ENCODE data around the gene LRTM2.

GRCh38 chr12:1864456-1864855 lies 44.1 kb downstream of the LRTM2 start:
- no peak for TF ChIP-seq ZFP30 (CRISPR knock-in tag; IDR thresholded peaks at IDR 0.05)
- TF ChIP-seq, protein P1, sequence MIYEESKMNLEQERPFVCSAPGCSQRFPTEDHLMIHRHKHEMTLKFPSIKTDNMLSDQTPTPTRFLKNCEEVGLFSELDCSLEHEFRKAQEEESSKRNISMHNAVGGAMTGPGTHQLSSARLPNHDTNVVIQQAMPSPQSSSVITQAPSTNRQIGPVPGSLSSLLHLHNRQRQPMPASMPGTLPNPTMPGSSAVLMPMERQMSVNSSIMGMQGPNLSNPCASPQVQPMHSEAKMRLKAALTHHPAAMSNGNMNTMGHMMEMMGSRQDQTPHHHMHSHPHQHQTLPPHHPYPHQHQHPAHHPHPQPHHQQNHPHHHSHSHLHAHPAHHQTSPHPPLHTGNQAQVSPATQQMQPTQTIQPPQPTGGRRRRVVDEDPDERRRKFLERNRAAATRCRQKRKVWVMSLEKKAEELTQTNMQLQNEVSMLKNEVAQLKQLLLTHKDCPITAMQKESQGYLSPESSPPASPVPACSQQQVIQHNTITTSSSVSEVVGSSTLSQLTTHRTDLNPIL (CRISPR knock-in tag; IDR thresholded peaks at IDR 0.05; ENCODE audit: low read depth), result no peak
- TF ChIP-seq ZNF8 (CRISPR knock-in tag; IDR thresholded peaks at IDR 0.05), result no peak
- TF ChIP-seq, protein P2, sequence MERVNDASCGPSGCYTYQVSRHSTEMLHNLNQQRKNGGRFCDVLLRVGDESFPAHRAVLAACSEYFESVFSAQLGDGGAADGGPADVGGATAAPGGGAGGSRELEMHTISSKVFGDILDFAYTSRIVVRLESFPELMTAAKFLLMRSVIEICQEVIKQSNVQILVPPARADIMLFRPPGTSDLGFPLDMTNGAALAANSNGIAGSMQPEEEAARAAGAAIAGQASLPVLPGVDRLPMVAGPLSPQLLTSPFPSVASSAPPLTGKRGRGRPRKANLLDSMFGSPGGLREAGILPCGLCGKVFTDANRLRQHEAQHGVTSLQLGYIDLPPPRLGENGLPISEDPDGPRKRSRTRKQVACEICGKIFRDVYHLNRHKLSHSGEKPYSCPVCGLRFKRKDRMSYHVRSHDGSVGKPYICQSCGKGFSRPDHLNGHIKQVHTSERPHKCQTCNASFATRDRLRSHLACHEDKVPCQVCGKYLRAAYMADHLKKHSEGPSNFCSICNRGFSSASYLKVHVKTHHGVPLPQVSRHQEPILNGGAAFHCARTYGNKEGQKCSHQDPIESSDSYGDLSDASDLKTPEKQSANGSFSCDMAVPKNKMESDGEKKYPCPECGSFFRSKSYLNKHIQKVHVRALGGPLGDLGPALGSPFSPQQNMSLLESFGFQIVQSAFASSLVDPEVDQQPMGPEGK (CRISPR knock-in tag; IDR thresholded peaks at IDR 0.05; ENCODE audit: borderline replicate concordance), result no peak
- no peak for TF ChIP-seq ZNF70 (CRISPR knock-in tag; IDR thresholded peaks at IDR 0.05)
- no peak for TF ChIP-seq ARNTL (CRISPR knock-in tag; IDR thresholded peaks at IDR 0.05; ENCODE audit: borderline replicate concordance, low read depth)

All from SK-N-SH treated with all-trans-retinoic acid at 6 μM for 48 hours (cell line).